GM12878 (cell line): ENCODE data around the gene ESCO1. TPM values are rescaled to one million over a fixed set of nuclear protein-coding genes. Genes with fewer than 3 reads are reported as not detected.

Experiments used
- ATAC-seq: fragments of 200-7000 bp; cut with Tn5 transposase; 3 replicates; pipeline ENCODE4 v1.9.1; 2020; ENCODE audit warnings: mild to moderate bottlenecking, moderate library complexity
- BruUV-seq: library from RNA; stranded (reverse); fragments of 400-500 nt; replicated peaks from 2 replicates; lab custom pipeline; 2021; lab: Mats Ljungman, UMichigan
- CTCF ChIA-PET: fragments of 300-600 bp; sonication (Branson Sonifier 250); formaldehyde crosslinking; extraction: SDS; loops from one replicate; lab custom pipeline; 2021; ENCODE audit warnings: inconsistent platforms; lab: Yijun Ruan, JAX
- POLR2A ChIA-PET: fragments of 350-600 bp; formaldehyde crosslinking; extraction: SDS; loops from one replicate; lab custom pipeline; 2021; ENCODE audit warnings: inconsistent platforms; lab: Charles Lee
- RAD21 ChIA-PET: fragments of 300-600 bp; sonication (Branson Sonifier 250); formaldehyde crosslinking; loops from one replicate; lab custom pipeline; 2023; ENCODE audit warnings: antibody characterized with exemption; ENCODE audit not compliant: unreplicated experiment; lab: Charles Lee
- SMC1A ChIA-PET: fragments of 300-600 bp; sonication (Branson Sonifier 250); formaldehyde crosslinking; loops from one replicate; lab custom pipeline; 2023; ENCODE audit not compliant: unreplicated experiment, uncharacterized antibody; lab: Charles Lee
- DNase-seq: peaks from one replicate; pipeline ENCODE4 v3.0.0-alpha.2; 2011; ENCODE audit warnings: low read depth, low spot score
- FAIRE-seq: peaks from 3 replicates; lab custom pipeline; 2011; peaks lifted over from hg19 to GRCh38; lab: Jason Lieb, UNC
- H2AFZ ChIP-seq: 2 replicates; pipeline ENCODE4 v1.6.0; 2011; ENCODE audit warnings: low read depth, low read length, control low read depth; ENCODE audit not compliant: control insufficient read depth
- H3K27ac ChIP-seq: 2 replicates; pipeline ENCODE4 v1.5.1; 2011; ENCODE audit warnings: control low read depth; ENCODE audit not compliant: control insufficient read depth, insufficient read depth
- H3K27me3 ChIP-seq, 2 experiments: replicated peaks in 1 of 2; 2 replicates each; pipeline versions ENCODE4 v1.6.0 to v1.6.1; 2011; ENCODE audit warnings: low read length in 1 of 2; ENCODE audit not compliant: control insufficient read depth in 2 of 2, insufficient read depth in 2 of 2
- H3K36me3 ChIP-seq, 2 experiments: 2 replicates each; pipeline ENCODE4 v1.5.1; 2011; ENCODE audit warnings: low read length in 1 of 2; ENCODE audit not compliant: control insufficient read depth in 2 of 2, insufficient read depth in 2 of 2
- H3K4me1 ChIP-seq: 2 replicates; pipeline ENCODE4 v1.6.1; 2011; ENCODE audit warnings: mild to moderate bottlenecking, low read length, moderate library complexity, mixed read lengths; ENCODE audit not compliant: control insufficient read depth, insufficient read depth
- H3K4me2 ChIP-seq: 2 replicates; pipeline ENCODE4 v1.6.0; 2011; ENCODE audit warnings: control low read depth; ENCODE audit not compliant: control insufficient read depth, insufficient read depth
- H3K4me3 ChIP-seq: fragments of 200-600 bp; sonication (generic); 2 replicates; pipeline ENCODE4 v1.5.1; 2016
- H3K79me2 ChIP-seq: 2 replicates; pipeline ENCODE4 v1.6.0; 2011; ENCODE audit warnings: low read length; ENCODE audit not compliant: control insufficient read depth, insufficient read depth
- H3K9ac ChIP-seq: 2 replicates; pipeline ENCODE4 v1.8.0; 2011; ENCODE audit warnings: low read length, control low read depth, mixed read lengths; ENCODE audit not compliant: control insufficient read depth, insufficient read depth
- H3K9me3 ChIP-seq: replicated peaks from 3 replicates; pipeline ENCODE4 v1.5.1; 2011; ENCODE audit warnings: mild to moderate bottlenecking, low read length; ENCODE audit not compliant: control insufficient read depth, insufficient read depth
- H4K20me1 ChIP-seq: 2 replicates; pipeline ENCODE4 v1.6.0; 2011; ENCODE audit not compliant: control insufficient read depth, insufficient read depth
- BCL11A ChIP-seq: IDR thresholded peaks from 2 replicates; pipeline ENCODE4 v1.6.1; 2011; ENCODE audit warnings: low read depth, low read length
- CREM ChIP-seq: IDR thresholded peaks from 2 replicates; pipeline ENCODE4 v1.6.1; 2014; ENCODE audit warnings: antibody characterized with exemption, low read depth
- ETV6 ChIP-seq, 2 experiments: fragments of 450-650 bp in 1 of 2; IDR thresholded peaks in 1 of 2; conservative IDR thresholded peaks in 1 of 2; 2 replicates each; pipeline ENCODE4 v1.6.1; 2014; ENCODE audit warnings: antibody characterized with exemption in 1 of 2, borderline replicate concordance in 1 of 2, low read depth in 1 of 2, mild to moderate bottlenecking in 1 of 2, moderate library complexity in 1 of 2
- GABPA ChIP-seq: IDR thresholded peaks from 2 replicates; pipeline ENCODE4 v1.6.1; 2014; ENCODE audit warnings: antibody characterized with exemption, low read depth, mild to moderate bottlenecking, inconsistent platforms
- IRF4 ChIP-seq: IDR thresholded peaks from 2 replicates; pipeline ENCODE4 v1.6.1; 2011; ENCODE audit warnings: low read depth, low read length
- JUNB ChIP-seq: IDR thresholded peaks from 2 replicates; pipeline ENCODE4 v1.6.1; 2016; ENCODE audit warnings: antibody characterized with exemption, mild to moderate bottlenecking
- MYB ChIP-seq: fragments of 150-350 bp; IDR thresholded peaks from 2 replicates; pipeline ENCODE4 v1.6.1; 2014; ENCODE audit warnings: mild to moderate bottlenecking, low read depth, low read length, borderline replicate concordance
- MYC ChIP-seq: IDR thresholded peaks from 2 replicates; pipeline ENCODE4 v1.6.1; 2011; ENCODE audit warnings: mild to moderate bottlenecking, low read length, moderate library complexity, inconsistent platforms; ENCODE audit not compliant: insufficient read depth, insufficient replicate concordance, insufficient read length, severe bottlenecking
- PAX5 ChIP-seq: IDR thresholded peaks from 2 replicates; pipeline ENCODE4 v1.6.1; 2011; ENCODE audit warnings: low read depth, low read length, borderline replicate concordance
- PAX8 ChIP-seq: fragments of 450-650 bp; IDR thresholded peaks from 2 replicates; pipeline ENCODE4 v1.6.1; 2017; ENCODE audit warnings: mild to moderate bottlenecking, moderate library complexity
- POU2F2 ChIP-seq: IDR thresholded peaks from 3 replicates; pipeline ENCODE4 v1.6.1; 2011; ENCODE audit warnings: low read depth, mild to moderate bottlenecking, low read length, borderline replicate concordance
- SPI1 ChIP-seq: IDR thresholded peaks from 2 replicates; pipeline ENCODE4 v1.6.1; 2011; ENCODE audit warnings: low read depth, mild to moderate bottlenecking, low read length, moderate library complexity, borderline replicate concordance; ENCODE audit not compliant: insufficient read depth
- ZNF24 ChIP-seq: fragments of 450-650 bp; IDR thresholded peaks from 2 replicates; pipeline ENCODE4 v1.6.1; 2017; ENCODE audit warnings: antibody characterized with exemption, mild to moderate bottlenecking
- ZNF384 ChIP-seq: IDR thresholded peaks from 2 replicates; pipeline ENCODE4 v1.6.1; 2012; ENCODE audit warnings: low read depth, mild to moderate bottlenecking, low read length, improper control_type of control experiment, borderline replicate concordance
- WGBS: methylation state at CpG from one replicate; pipeline ENCODE4 v1.1.6; 2016; ENCODE audit warnings: low lambda C conversion rate; ENCODE audit not compliant: insufficient replicate concordance, insufficient coverage; ENCODE audit errors: missing lambda C conversion rate; 5-methylcytosine and 5-hydroxymethylcytosine counted together
- in situ Hi-C: fragments of 300-500 bp; cut with MboI; formaldehyde crosslinking; loops from 9 replicates; pipeline ENCODE4 v1.14.3; 2018; ENCODE audit warnings: mixed read lengths
- intact Hi-C: fragments of 100-400 bp; cut with micrococcal nuclease; formaldehyde crosslinking; loops from one replicate; pipeline ENCODE4 v1.14.2; 2022; ENCODE audit not compliant: unreplicated experiment
- polyA plus RNA-seq, 11 experiments: library from polyadenylated mRNA; depleted of rRNA in 4 of 11; unstranded in 6 of 11; stranded (reverse) in 5 of 11; fragments of >200 nt; fragmentation: Nextera tagmentation in 4 of 11; fragmentation: Illumina TruSeq in 1 of 11; extraction: Ambion mirVana in 4 of 11; extraction: Trizol in 1 of 11; gene quantifications; 1 replicate in 1 of 11; 2 replicates in 10 of 11; pipeline versions ENCODE4 v1.2.1 to v1.2.3, GENCODE V29; 2011 to 2016; ENCODE audit warnings: inconsistent platforms in 2 of 11, missing spikeins in 2 of 11, low read depth in 1 of 11
- total RNA-seq, 4 experiments: library from RNA; depleted of rRNA in 3 of 4; stranded (reverse); fragments of >200 nt in 3 of 4; fragmentation: Illumina TruSeq in 1 of 4; extraction: Trizol in 1 of 4; gene quantifications; 2 replicates each; pipeline versions ENCODE4 v1.2.1 to v1.2.3, GENCODE V29; 2013 to 2021
- TF ChIP-seq, protein P1 (sequence below): IDR thresholded peaks from 2 replicates; pipeline ENCODE4 v1.6.1; 2011; ENCODE audit warnings: mild to moderate bottlenecking, low read depth, low read length, moderate library complexity; ENCODE audit not compliant: insufficient replicate concordance
- TF ChIP-seq, protein P2 (sequence below): IDR thresholded peaks from 2 replicates; pipeline ENCODE4 v1.6.1; 2012; ENCODE audit warnings: low read depth, low read length, improper control_type of control experiment
- TF ChIP-seq, protein P3 (sequence below): fragments of 450-650 bp; IDR thresholded peaks from 2 replicates; pipeline ENCODE4 v1.6.1; 2017; ENCODE audit warnings: antibody characterized with exemption, mild to moderate bottlenecking, moderate library complexity

The ESCO1 gene
- total and polyA plus RNA-seq, 10 of the 15 experiments (the other 5 are each of a cell fraction or from before 2014, with no cell fraction given), result 8.6 to 22.4 (median 12.4) TPM

DNA sequence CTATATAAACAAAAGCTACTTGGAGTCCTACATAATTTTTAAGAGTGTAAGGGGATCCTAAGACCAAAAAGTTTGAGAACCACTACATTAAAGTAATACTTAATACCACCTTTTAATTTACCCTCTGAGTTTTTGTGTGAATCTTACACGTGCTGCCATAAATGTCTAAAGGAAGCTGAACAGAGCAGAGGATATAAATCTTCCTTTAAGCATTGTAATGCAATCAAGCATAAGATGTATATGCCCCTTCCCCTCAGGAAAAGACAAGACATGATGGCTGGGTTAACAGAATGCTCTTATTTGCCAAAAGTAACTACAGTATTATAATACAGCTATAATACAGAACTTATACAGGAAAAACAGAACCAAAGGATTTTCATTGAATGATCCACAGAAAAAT lies 2.9 kb downstream of the ESCO1 start:
- intact Hi-C loops, result no loop called here
- TF ChIP-seq ZNF24 (no peak), IRF4 (no peak), JUNB (no peak), PAX8 (no peak), MYC (no peak), ZNF384 (no peak), MYB (no peak), ETV6 (conservative IDR thresholded peaks at IDR 0.05 in 1 of 2, IDR thresholded peaks at IDR 0.05 in 1 of 2; ENCODE audit: borderline replicate concordance in 1 of 2, low read depth in 1 of 2) (no peak), GABPA (no peak), PAX5 (no peak), SPI1 (no peak), BCL11A (no peak), CREM (no peak), POU2F2 (no peak)
- TF ChIP-seq, protein P1, sequence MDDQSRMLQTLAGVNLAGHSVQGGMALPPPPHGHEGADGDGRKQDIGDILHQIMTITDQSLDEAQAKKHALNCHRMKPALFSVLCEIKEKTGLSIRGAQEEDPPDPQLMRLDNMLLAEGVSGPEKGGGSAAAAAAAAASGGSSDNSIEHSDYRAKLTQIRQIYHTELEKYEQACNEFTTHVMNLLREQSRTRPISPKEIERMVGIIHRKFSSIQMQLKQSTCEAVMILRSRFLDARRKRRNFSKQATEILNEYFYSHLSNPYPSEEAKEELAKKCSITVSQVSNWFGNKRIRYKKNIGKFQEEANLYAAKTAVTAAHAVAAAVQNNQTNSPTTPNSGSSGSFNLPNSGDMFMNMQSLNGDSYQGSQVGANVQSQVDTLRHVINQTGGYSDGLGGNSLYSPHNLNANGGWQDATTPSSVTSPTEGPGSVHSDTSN, result no peak
- TF ChIP-seq, protein P2, sequence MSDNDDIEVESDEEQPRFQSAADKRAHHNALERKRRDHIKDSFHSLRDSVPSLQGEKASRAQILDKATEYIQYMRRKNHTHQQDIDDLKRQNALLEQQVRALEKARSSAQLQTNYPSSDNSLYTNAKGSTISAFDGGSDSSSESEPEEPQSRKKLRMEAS, result no peak
- TF ChIP-seq, protein P3, sequence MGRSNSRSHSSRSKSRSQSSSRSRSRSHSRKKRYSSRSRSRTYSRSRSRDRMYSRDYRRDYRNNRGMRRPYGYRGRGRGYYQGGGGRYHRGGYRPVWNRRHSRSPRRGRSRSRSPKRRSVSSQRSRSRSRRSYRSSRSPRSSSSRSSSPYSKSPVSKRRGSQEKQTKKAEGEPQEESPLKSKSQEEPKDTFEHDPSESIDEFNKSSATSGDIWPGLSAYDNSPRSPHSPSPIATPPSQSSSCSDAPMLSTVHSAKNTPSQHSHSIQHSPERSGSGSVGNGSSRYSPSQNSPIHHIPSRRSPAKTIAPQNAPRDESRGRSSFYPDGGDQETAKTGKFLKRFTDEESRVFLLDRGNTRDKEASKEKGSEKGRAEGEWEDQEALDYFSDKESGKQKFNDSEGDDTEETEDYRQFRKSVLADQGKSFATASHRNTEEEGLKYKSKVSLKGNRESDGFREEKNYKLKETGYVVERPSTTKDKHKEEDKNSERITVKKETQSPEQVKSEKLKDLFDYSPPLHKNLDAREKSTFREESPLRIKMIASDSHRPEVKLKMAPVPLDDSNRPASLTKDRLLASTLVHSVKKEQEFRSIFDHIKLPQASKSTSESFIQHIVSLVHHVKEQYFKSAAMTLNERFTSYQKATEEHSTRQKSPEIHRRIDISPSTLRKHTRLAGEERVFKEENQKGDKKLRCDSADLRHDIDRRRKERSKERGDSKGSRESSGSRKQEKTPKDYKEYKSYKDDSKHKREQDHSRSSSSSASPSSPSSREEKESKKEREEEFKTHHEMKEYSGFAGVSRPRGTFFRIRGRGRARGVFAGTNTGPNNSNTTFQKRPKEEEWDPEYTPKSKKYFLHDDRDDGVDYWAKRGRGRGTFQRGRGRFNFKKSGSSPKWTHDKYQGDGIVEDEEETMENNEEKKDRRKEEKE, result no peak
- TF ChIP-seq, all 136 proteins: peak for 0
- H3K27me3 ChIP-seq, result no peaks in the 10 kb centered on the region
- DNase-seq, result no peak
- in situ Hi-C loops, result no loop called here
- H3K36me3 ChIP-seq, result no peaks in the 10 kb centered on the region
- no peak for ATAC-seq
- RAD21 ChIA-PET, result interaction anchor here (1.0 to 2.5 kb wide), 3 partner anchors 15 to 151 kb away, joined by 3 to 6 read pairs (median 4); no protein-coding TSS in a partner anchor
- H3K27ac ChIP-seq, result no peak overlapping the region
- CTCF ChIA-PET, result interaction anchor here (0.7 to 9.4 kb wide), 8 partner anchors 9 to 255 kb away, joined by 3 to 173 read pairs (median 4); partner anchors contain the start of gene SNRPD1
- H3K9ac ChIP-seq, result no peak overlapping the region
- H3K79me2 ChIP-seq, result peaks cover 55% of the 10 kb centered on the region
- H3K9me3 ChIP-seq, result no peaks in the 10 kb centered on the region
- SMC1A ChIA-PET, result interaction anchor here (0.9 to 1.8 kb wide), 6 partner anchors 15 to 253 kb away, joined by 3 to 7 read pairs (median 4); partner anchors contain the start of genes MIB1 and SNRPD1
- H3K4me2 ChIP-seq, result peak overlapping the region; percentile 60
- FAIRE-seq, result no peak
- 58% methylated on average over 1 of the region's 1 CpG for WGBS
- POLR2A ChIA-PET, result interaction anchor here (0.6 to 1.4 kb wide), 2 partner anchors 104 to 574 kb away, joined by 3 read pairs; no protein-coding TSS in a partner anchor
- H4K20me1 ChIP-seq, result no peaks in the 10 kb centered on the region
- BruUV-seq, result no TSS peak
- no peak overlapping the region for H3K4me3 ChIP-seq
- H2AFZ ChIP-seq, result no peak overlapping the region
- H3K4me1 ChIP-seq, result peaks cover 18% of the 10 kb centered on the region
